Lung (tissue), 12 donors: ENCODE results near the gene SMARCE1. TPM values are rescaled to one million over a fixed set of nuclear protein-coding genes. Genes with fewer than 3 reads are reported as not detected.

Source experiments
- ATAC-seq: fragments of 200-7000 bp; cut with Tn5 transposase; one replicate; pipeline ENCODE4 v1.9.1; 2020; ENCODE audit warnings: moderate number of reproducible peaks; ENCODE audit not compliant: insufficient read depth, low FRiP score
- DNase-seq, 3 donors: peaks; one replicate each; pipeline ENCODE4 v3.0.0-alpha.2; 2013 to 2017
- H3K27ac ChIP-seq, 2 donors: one replicate each; pipeline ENCODE4 v1.5.1; 2013; ENCODE audit warnings: mild to moderate bottlenecking in 2 of 2, moderate library complexity in 2 of 2, control low read depth in 1 of 2, inconsistent platforms in 1 of 2, low read depth in 1 of 2, low read length in 1 of 2
- H3K27me3 ChIP-seq, 3 donors: one replicate each; pipeline ENCODE4 v1.5.1; 2013; ENCODE audit warnings: low read length in 2 of 3; ENCODE audit not compliant: control insufficient read depth in 3 of 3, insufficient read depth in 3 of 3
- H3K36me3 ChIP-seq, 4 donors: one replicate each; pipeline ENCODE4 v1.5.1; 2013; ENCODE audit warnings: low read length in 4 of 4, mild to moderate bottlenecking in 1 of 4, moderate library complexity in 1 of 4; ENCODE audit not compliant: control insufficient read depth in 4 of 4, insufficient read depth in 4 of 4
- H3K4me1 ChIP-seq, 5 donors: one replicate each; pipeline ENCODE4 v1.5.1; 2013; ENCODE audit warnings: low read length in 5 of 5, mild to moderate bottlenecking in 2 of 5, moderate library complexity in 1 of 5; ENCODE audit not compliant: control insufficient read depth in 5 of 5, insufficient read depth in 5 of 5
- H3K4me3 ChIP-seq: one replicate; pipeline ENCODE4 v1.5.1; 2013; ENCODE audit warnings: mild to moderate bottlenecking, control low read depth, moderate library complexity
- H3K9ac ChIP-seq, 2 donors: one replicate each; pipeline ENCODE4 v1.5.1; 2013; ENCODE audit warnings: low read length in 2 of 2, control low read depth in 1 of 2; ENCODE audit not compliant: insufficient read depth in 1 of 2
- H3K9me3 ChIP-seq, 4 donors: one replicate each; pipeline ENCODE4 v1.5.1; 2013; ENCODE audit warnings: low read length in 3 of 4, mild to moderate bottlenecking in 1 of 4, moderate library complexity in 1 of 4; ENCODE audit not compliant: control insufficient read depth in 4 of 4, insufficient read depth in 3 of 4
- CTCF ChIP-seq: IDR thresholded peaks from 2 replicates; pipeline ENCODE4 v1.5.1; 2012; ENCODE audit warnings: mild to moderate bottlenecking; ENCODE audit errors: control extremely low read depth, extremely low read depth
- WGBS, 2 donors: extraction: QIAGEN DNeasy Blood & Tissue Kit; methylation state at CpG; one replicate each; pipeline ENCODE4 v1.1.7; 2013; 5-methylcytosine and 5-hydroxymethylcytosine counted together
- polyA plus RNA-seq, 2 donors: library from polyadenylated mRNA; stranded (reverse); fragments of 200-250 nt; gene quantifications; one replicate each; pipeline ENCODE4 v1.2.1, GENCODE V29; 2013
- total RNA-seq, 2 donors: library from RNA; depleted of rRNA in 1 of 2; stranded (reverse); fragments of >200 nt in 1 of 2; gene quantifications; one replicate each; pipeline ENCODE4 v1.2.1, GENCODE V29; 2014 to 2021
- donor health status: control.
- donor health status: control.
- donor health status: Bipolar disorder and iron deficiency.
- donor health status: healthy.
- donor health status: DM: yes; HTN: yes; CAD: no.

Gene SMARCE1
- total and polyA plus RNA-seq, 4 donors: 55.2 to 137 (median 67.3) TPM

GRCh38 chr17:40606548-40607353, 40.9 kb downstream of the SMARCE1 start:
- Histone ChIP-seq H3K36me3 (no peaks in the 10 kb centered on the region), H3K27ac (peak overlapping the region in 1 of 2 donors; percentile 35), H3K9me3 (no peaks in the 10 kb centered on the region), H3K4me3 (no peak overlapping the region), H3K4me1 (peaks cover 0 to 11% (median 0%) of the 10 kb centered on the region in 5 donors), H3K9ac (no peak overlapping the region), H3K27me3 (no peaks in the 10 kb centered on the region)
- 63 to 77% methylated on average over 10 of the region's 10 CpGs for WGBS, 2 donors
- no peak for TF ChIP-seq CTCF
- ATAC-seq: peak; percentile 16
- DNase-seq: peak in 2 of 3 donors; percentile 37 to 58

GRCh38 chr17:40605306-40605705, 42.3 kb downstream of the SMARCE1 start:
- peaks cover 0 to 11% (median 0%) of the 10 kb centered on the region in 5 donors for H3K4me1 ChIP-seq
- no peaks in the 10 kb centered on the region for H3K9me3 ChIP-seq
- no peak for TF ChIP-seq CTCF
- H3K36me3 ChIP-seq: no peaks in the 10 kb centered on the region
- WGBS, 2 donors: 90 to 93% methylated on average over 6 of the region's 6 CpGs
- no peak overlapping the region for H3K4me3 ChIP-seq
- DNase-seq (no peak), ATAC-seq (no peak)
- H3K9ac ChIP-seq: no peak overlapping the region
- H3K27ac ChIP-seq: no peak overlapping the region
- no peaks in the 10 kb centered on the region for H3K27me3 ChIP-seq

GRCh38 chr17:40604327-40605080, 43.1 kb downstream of the SMARCE1 start:
- ATAC-seq (no peak), DNase-seq (no peak)
- H3K9me3 ChIP-seq: no peaks in the 10 kb centered on the region
- peaks cover 0 to 11% (median 0%) of the 10 kb centered on the region in 5 donors for H3K4me1 ChIP-seq
- H3K27ac ChIP-seq: no peak overlapping the region
- no peak overlapping the region for H3K9ac ChIP-seq
- 92 to 95% methylated on average over 8 of the region's 8 CpGs for WGBS, 2 donors
- no peaks in the 10 kb centered on the region for H3K36me3 ChIP-seq
- no peak overlapping the region for H3K4me3 ChIP-seq
- no peak for TF ChIP-seq CTCF
- no peaks in the 10 kb centered on the region for H3K27me3 ChIP-seq
